ENCODE measurements around the gene FBXO10.

- no peak for TF ChIP-seq POLR2AphosphoS5 (IDR thresholded peaks at IDR 0.05)
- TF ChIP-seq CTCF (IDR thresholded peaks at IDR 0.05) = no peak
Measured at GRCh38 chr9:37587521-37587920, 11.3 kb upstream of the FBXO10 start.

Measured in breast epithelium (tissue), 3 donors.